Measurements from ENCODE around the gene RUNX1. TPM values are rescaled to one million over a fixed set of nuclear protein-coding genes. Genes with fewer than 3 reads are reported as not detected.
A peak's percentile ranks its signal among the peaks of the same experiment; 100 is the strongest.

Gene RUNX1
- total and polyA plus RNA-seq, 2 of the 13 experiments (the other 11 are each of a cell fraction or from before 2014, with no cell fraction given) = 5.4 to 6.4 TPM

DNA sequence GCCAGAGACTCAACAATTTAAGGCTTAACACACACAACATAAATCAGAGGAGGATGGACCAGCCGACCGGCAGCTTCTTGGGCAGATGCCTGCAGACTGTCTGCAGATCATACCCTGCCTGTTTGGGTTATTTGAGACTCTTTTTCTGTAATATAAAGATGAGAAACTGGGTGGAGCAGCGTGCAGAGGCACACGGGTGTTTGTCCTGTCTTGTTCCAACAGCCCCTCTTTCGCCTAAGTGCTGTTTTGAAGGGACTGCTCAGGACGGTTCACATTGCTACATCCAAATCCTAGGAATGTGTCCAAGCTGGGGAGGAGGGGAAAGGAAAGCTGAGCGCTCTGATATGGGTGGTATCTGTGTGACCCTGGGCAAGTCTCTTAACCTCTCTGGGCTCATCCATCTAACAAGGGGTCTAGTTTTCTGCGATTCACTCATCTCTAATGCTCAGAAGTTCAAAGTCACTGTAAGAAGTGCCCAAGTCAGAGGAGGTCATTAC, 230.4 kb downstream of the RUNX1 start:
- no peak for DNase-seq (ENCODE audit: low spot score)
- peak overlapping the region; percentile 69 for H3K9ac ChIP-seq (ENCODE audit: insufficient read depth, low read depth, low read length)
- peaks cover 61% of the 10 kb centered on the region for H3K4me1 ChIP-seq (ENCODE audit: insufficient read depth, low read length)
- CTCF ChIA-PET (ENCODE audit: low intra/inter-chr PET ratio, low total read pairs) = no interaction called here
- H3K4me3 ChIP-seq (replicated peaks in 1 of 3; ENCODE audit: insufficient read depth in 1 of 3, low read depth in 2 of 3, low read length in 3 of 3) = peak overlapping the region; percentile 19 to 57 (median 30); a peak in 5 of 6 replicates
- no peak overlapping the region for H2AFZ ChIP-seq (ENCODE audit: low read length)
- H3K36me3 ChIP-seq (replicated peaks in 1 of 2; ENCODE audit: control insufficient read depth in 1 of 2, insufficient read depth in 2 of 2, low read length in 2 of 2) = peaks cover 1 to 5% of the 10 kb centered on the region in 2 experiments; a peak in 3 of 5 replicates
- H3K27me3 ChIP-seq (ENCODE audit: control insufficient read depth in 1 of 2, insufficient read depth in 2 of 2, low read length in 2 of 2) = no peaks in the 10 kb centered on the region
- ATAC-seq = peak; percentile 10
- POLR2A ChIA-PET = interaction anchor here (0.8 to 4.6 kb wide), 12 partner anchors 11 to 1260 kb away, joined by 3 to 76 read pairs (median 18); no protein-coding TSS in a partner anchor
- peak overlapping the region; percentile 90 for H3K27ac ChIP-seq (ENCODE audit: extremely low read length, insufficient read depth, low read length)
- H4K20me1 ChIP-seq (ENCODE audit: insufficient read depth, low read length) = no peaks in the 10 kb centered on the region
- no peaks in the 10 kb centered on the region for H3K9me3 ChIP-seq (ENCODE audit: low read length)
- intact Hi-C loops (cut with micrococcal nuclease; ENCODE audit: unreplicated experiment) = loop anchor here (5.0 kb wide), 1 partner anchor 69 kb away; no protein-coding TSS in a partner anchor
- no TSS peak for BruUV-seq (replicated peaks)
- in situ Hi-C loops (cut with HindIII; ENCODE audit: extremely low pct_ligation_motif_present, low pct_unique_long_range_greater_than_20kb) = no loop called here
- FAIRE-seq = peak; percentile 49
- peak overlapping the region; percentile 80 for H3K4me2 ChIP-seq (ENCODE audit: low read depth, low read length)
- TF ChIP-seq ZNF768 (CRISPR knock-in tag; IDR thresholded peaks at IDR 0.05) (peak; percentile 94), ZMYM3 (CRISPR knock-in tag; IDR thresholded peaks at IDR 0.05) (peak; percentile 85), ZNF609 (CRISPR knock-in tag; IDR thresholded peaks at IDR 0.05; ENCODE audit: borderline replicate concordance) (0 out of 2 replicates have a peak, but pooled peaks have one; percentile 2), ZNF160 (CRISPR knock-in tag; IDR thresholded peaks at IDR 0.05) (no peak), RARA (CRISPR knock-in tag; IDR thresholded peaks at IDR 0.05) (no peak), ADNP (CRISPR knock-in tag; IDR thresholded peaks at IDR 0.05) (0 out of 2 replicates have a peak, but pooled peaks have one; percentile 26), TBX3 (IDR thresholded peaks at IDR 0.05; ENCODE audit: borderline replicate concordance) (no peak), RERE (CRISPR knock-in tag; IDR thresholded peaks at IDR 0.05; ENCODE audit: low read depth) (no peak)
- TF ChIP-seq, protein P1, sequence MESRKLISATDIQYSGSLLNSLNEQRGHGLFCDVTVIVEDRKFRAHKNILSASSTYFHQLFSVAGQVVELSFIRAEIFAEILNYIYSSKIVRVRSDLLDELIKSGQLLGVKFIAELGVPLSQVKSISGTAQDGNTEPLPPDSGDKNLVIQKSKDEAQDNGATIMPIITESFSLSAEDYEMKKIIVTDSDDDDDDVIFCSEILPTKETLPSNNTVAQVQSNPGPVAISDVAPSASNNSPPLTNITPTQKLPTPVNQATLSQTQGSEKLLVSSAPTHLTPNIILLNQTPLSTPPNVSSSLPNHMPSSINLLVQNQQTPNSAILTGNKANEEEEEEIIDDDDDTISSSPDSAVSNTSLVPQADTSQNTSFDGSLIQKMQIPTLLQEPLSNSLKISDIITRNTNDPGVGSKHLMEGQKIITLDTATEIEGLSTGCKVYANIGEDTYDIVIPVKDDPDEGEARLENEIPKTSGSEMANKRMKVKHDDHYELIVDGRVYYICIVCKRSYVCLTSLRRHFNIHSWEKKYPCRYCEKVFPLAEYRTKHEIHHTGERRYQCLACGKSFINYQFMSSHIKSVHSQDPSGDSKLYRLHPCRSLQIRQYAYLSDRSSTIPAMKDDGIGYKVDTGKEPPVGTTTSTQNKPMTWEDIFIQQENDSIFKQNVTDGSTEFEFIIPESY (CRISPR knock-in tag; IDR thresholded peaks at IDR 0.05) = peak; percentile 52; the same call in 1 of the 2 replicates
- WGBS (ENCODE audit: low lambda C conversion rate) = 27% methylated on average over 6 of the region's 8 CpGs
- no peaks in the 10 kb centered on the region for H3K79me2 ChIP-seq (ENCODE audit: insufficient read depth, low read length)

All from HepG2 (cell line).